Loucy (cell line): Measurements from ENCODE around the gene DNAH14.

Experiments
- H2AFZ ChIP-seq: fragments of 200-600 bp; sonication (generic); 2 replicates; pipeline ENCODE4 v1.6.0; 2016; ENCODE audit warnings: antibody characterized with exemption, mild to moderate bottlenecking, low read length, moderate library complexity
- H3F3A ChIP-seq: fragments of 200-600 bp; 2 replicates; pipeline ENCODE4 v1.6.0; 2016; ENCODE audit warnings: antibody characterized with exemption, low read depth, mild to moderate bottlenecking
- H3K27me3 ChIP-seq: fragments of 200-600 bp; sonication (generic); 2 replicates; pipeline ENCODE4 v1.6.1; 2014; ENCODE audit warnings: low read length, mild to moderate bottlenecking; ENCODE audit not compliant: insufficient read depth, poor library complexity, severe bottlenecking
- H3K36me3 ChIP-seq: fragments of 200-600 bp; sonication (generic); 2 replicates; pipeline ENCODE4 v1.6.1; 2016; ENCODE audit warnings: low read length; ENCODE audit not compliant: insufficient read depth
- H3K4me1 ChIP-seq: fragments of 200-600 bp; sonication (generic); 2 replicates; pipeline ENCODE4 v1.5.1; 2014; ENCODE audit warnings: low read length, mild to moderate bottlenecking; ENCODE audit not compliant: insufficient read depth, poor library complexity, severe bottlenecking
- H3K4me2 ChIP-seq: fragments of 200-600 bp; sonication (generic); 2 replicates; pipeline ENCODE4 v1.6.0; 2014; ENCODE audit warnings: antibody characterized with exemption, low read length, low read depth, mild to moderate bottlenecking; ENCODE audit not compliant: poor library complexity, severe bottlenecking
- H3K4me3 ChIP-seq: fragments of 200-600 bp; sonication (generic); 2 replicates; pipeline ENCODE4 v1.5.1; 2014; ENCODE audit warnings: low read length, mild to moderate bottlenecking, mixed read lengths; ENCODE audit not compliant: poor library complexity, severe bottlenecking
- H3K79me2 ChIP-seq: fragments of 200-600 bp; sonication (generic); 2 replicates; pipeline ENCODE4 v1.6.1; 2014; ENCODE audit warnings: low read length; ENCODE audit not compliant: insufficient read depth
- H3K9ac ChIP-seq: fragments of 200-600 bp; sonication (generic); 2 replicates; pipeline ENCODE4 v1.6.0; 2014; ENCODE audit warnings: mild to moderate bottlenecking, low read depth, low read length, moderate library complexity; ENCODE audit not compliant: poor library complexity, severe bottlenecking
- H3K9me2 ChIP-seq: fragments of 200-600 bp; sonication (generic); replicated peaks from 2 replicates; pipeline ENCODE4 v1.6.1; 2016; ENCODE audit warnings: low read depth, low read length, mixed read lengths
- H3K9me3 ChIP-seq: fragments of 200-600 bp; sonication (generic); 2 replicates; pipeline ENCODE4 v1.6.1; 2014; ENCODE audit warnings: mild to moderate bottlenecking, antibody characterized with exemption, low read length, low read depth; ENCODE audit not compliant: insufficient read depth
- H4K20me1 ChIP-seq: fragments of 200-600 bp; sonication (generic); 2 replicates; pipeline ENCODE4 v1.6.0; 2014; ENCODE audit warnings: antibody characterized with exemption, low read length, mild to moderate bottlenecking; ENCODE audit not compliant: insufficient read depth, poor library complexity, severe bottlenecking
- EZH2phosphoT487 ChIP-seq: fragments of 200-600 bp; IDR thresholded peaks from 2 replicates; pipeline ENCODE4 v1.6.1; 2018; ENCODE audit warnings: antibody characterized with exemption, mild to moderate bottlenecking, moderate library complexity, borderline replicate concordance
- TF ChIP-seq, protein P1 (sequence below): fragments of 200-600 bp; sonication (generic); conservative IDR thresholded peaks from 2 replicates; pipeline ENCODE4 v1.5.1; 2014; ENCODE audit warnings: mild to moderate bottlenecking, antibody characterized with exemption, low read length

Gene DNAH14

DNA sequence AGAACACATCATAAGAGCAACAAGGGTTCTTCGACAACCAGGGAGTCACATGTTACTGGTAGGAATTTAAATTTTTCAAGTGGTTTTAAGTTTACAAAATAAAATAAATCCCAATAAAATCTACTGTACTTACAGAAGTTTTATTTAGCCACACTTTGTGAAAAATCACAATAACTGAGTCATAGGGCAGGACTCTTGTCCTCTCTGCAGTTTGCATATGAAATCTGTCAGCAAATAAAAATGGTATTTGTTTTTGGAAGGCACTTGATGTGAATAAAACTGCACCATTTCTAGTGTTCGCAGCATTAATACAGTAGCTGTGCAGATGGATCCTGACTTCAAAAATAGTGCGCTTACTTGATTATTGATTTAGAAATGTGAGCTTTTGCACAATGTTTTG is 348.0 kb downstream of the DNAH14 start:
- no peaks in the 10 kb centered on the region for H4K20me1 ChIP-seq
- TF ChIP-seq, protein P1, sequence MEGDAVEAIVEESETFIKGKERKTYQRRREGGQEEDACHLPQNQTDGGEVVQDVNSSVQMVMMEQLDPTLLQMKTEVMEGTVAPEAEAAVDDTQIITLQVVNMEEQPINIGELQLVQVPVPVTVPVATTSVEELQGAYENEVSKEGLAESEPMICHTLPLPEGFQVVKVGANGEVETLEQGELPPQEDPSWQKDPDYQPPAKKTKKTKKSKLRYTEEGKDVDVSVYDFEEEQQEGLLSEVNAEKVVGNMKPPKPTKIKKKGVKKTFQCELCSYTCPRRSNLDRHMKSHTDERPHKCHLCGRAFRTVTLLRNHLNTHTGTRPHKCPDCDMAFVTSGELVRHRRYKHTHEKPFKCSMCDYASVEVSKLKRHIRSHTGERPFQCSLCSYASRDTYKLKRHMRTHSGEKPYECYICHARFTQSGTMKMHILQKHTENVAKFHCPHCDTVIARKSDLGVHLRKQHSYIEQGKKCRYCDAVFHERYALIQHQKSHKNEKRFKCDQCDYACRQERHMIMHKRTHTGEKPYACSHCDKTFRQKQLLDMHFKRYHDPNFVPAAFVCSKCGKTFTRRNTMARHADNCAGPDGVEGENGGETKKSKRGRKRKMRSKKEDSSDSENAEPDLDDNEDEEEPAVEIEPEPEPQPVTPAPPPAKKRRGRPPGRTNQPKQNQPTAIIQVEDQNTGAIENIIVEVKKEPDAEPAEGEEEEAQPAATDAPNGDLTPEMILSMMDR, result no peak
- no peak for TF ChIP-seq EZH2phosphoT487
- no peak overlapping the region for H3K9ac ChIP-seq

DNA sequence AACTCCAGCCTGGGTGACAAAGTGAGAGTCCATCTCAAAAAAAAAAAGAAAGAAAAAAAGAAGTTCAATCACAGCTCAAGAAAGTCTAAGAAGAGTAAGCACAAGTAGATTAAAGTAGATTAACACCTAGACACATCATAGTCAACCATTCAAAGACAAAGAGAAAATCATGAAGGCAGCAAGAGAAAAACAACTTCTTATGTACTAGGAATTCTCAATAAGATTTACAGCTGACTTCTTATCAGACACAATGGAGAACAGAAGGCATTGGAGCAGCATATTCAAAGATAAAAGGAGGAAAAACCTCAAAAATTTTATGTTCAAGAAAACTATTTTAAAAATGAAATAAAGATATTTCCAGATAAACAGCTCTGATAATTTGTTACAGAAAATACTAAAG is 351.1 kb downstream of the DNAH14 start:
- Histone ChIP-seq H3K4me1 (no peaks in the 10 kb centered on the region), H3F3A (no peaks in the 10 kb centered on the region), H3K9me3 (no peaks in the 10 kb centered on the region), H3K9ac (no peak overlapping the region), H4K20me1 (no peaks in the 10 kb centered on the region), H3K79me2 (no peaks in the 10 kb centered on the region), H3K27me3 (no peaks in the 10 kb centered on the region), H3K4me3 (no peak overlapping the region), H2AFZ (no peak overlapping the region), H3K36me3 (no peaks in the 10 kb centered on the region), H3K4me2 (no peak overlapping the region), H3K9me2 (no peaks in the 10 kb centered on the region)
- TF ChIP-seq, protein P1, result no peak
- no peak for TF ChIP-seq EZH2phosphoT487

More for the DNA sequence above, 348.0 kb downstream of the DNAH14 start:
- Histone ChIP-seq H3K4me1 (no peaks in the 10 kb centered on the region), H3K36me3 (no peaks in the 10 kb centered on the region), H3K9me3 (no peaks in the 10 kb centered on the region), H3K79me2 (no peaks in the 10 kb centered on the region), H2AFZ (no peak overlapping the region), H3K27me3 (no peaks in the 10 kb centered on the region), H3K4me2 (no peak overlapping the region), H3F3A (no peaks in the 10 kb centered on the region), H3K4me3 (no peak overlapping the region), H3K9me2 (no peaks in the 10 kb centered on the region)

GRCh38 chr1:225290244-225290643 is 360.8 kb downstream of the DNAH14 start:
- no peak for TF ChIP-seq EZH2phosphoT487
- TF ChIP-seq, protein P1, result no peak
- H3K9me3 ChIP-seq, result no peaks in the 10 kb centered on the region; the same call in 1 of the 2 replicates
- no peak overlapping the region for H3K4me2 ChIP-seq
- no peak overlapping the region for H3K4me3 ChIP-seq
- H3K79me2 ChIP-seq, result no peaks in the 10 kb centered on the region
- H3K9me2 ChIP-seq, result no peaks in the 10 kb centered on the region
- H3K4me1 ChIP-seq, result no peaks in the 10 kb centered on the region
- no peak overlapping the region for H2AFZ ChIP-seq
- no peaks in the 10 kb centered on the region for H3K27me3 ChIP-seq
- H3K9ac ChIP-seq, result no peak overlapping the region
- no peaks in the 10 kb centered on the region for H3K36me3 ChIP-seq
- H3F3A ChIP-seq, result no peaks in the 10 kb centered on the region
- no peaks in the 10 kb centered on the region for H4K20me1 ChIP-seq
